OCI-LY7 (cell line): Measurements from ENCODE around the gene MRPL42. TPM values are rescaled to one million over a fixed set of nuclear protein-coding genes. Genes with fewer than 3 reads are reported as not detected.
A peak's percentile ranks its signal among the peaks of the same experiment; 100 is the strongest.

Experiments
- BruUV-seq: library from RNA; stranded (reverse); fragments of 400-500 nt; replicated peaks from 2 replicates; lab custom pipeline; 2021; lab: Mats Ljungman, UMichigan
- CTCF ChIA-PET: fragments of 300-600 bp; sonication (Branson Sonifier 250); formaldehyde crosslinking; loops from one replicate; lab custom pipeline; 2022; ENCODE audit warnings: antibody characterized with exemption; ENCODE audit not compliant: unreplicated experiment; lab: Charles Lee
- POLR2A ChIA-PET: fragments of 300-600 bp; sonication (Branson Sonifier 250); formaldehyde crosslinking; loops from one replicate; lab custom pipeline; 2022; ENCODE audit warnings: antibody characterized with exemption; lab: Charles Lee
- DNase-seq: peaks from one replicate; pipeline ENCODE4 v3.0.0-alpha.2; 2015; ENCODE audit warnings: low spot score
- H2AFZ ChIP-seq: fragments of 200-600 bp; sonication (generic), shearing (Covaris generic); 2 replicates; pipeline ENCODE4 v1.6.1; 2014; ENCODE audit warnings: mild to moderate bottlenecking, antibody characterized with exemption, low read length, moderate library complexity
- H3K27ac ChIP-seq: fragments of 200-600 bp; sonication (generic); 2 replicates; pipeline ENCODE4 v1.5.1; 2014; ENCODE audit warnings: mixed run types, low read depth, mild to moderate bottlenecking, moderate library complexity, low read length, inconsistent platforms; ENCODE audit not compliant: poor library complexity, severe bottlenecking
- H3K36me3 ChIP-seq: fragments of 200-600 bp; sonication (generic); 2 replicates; pipeline ENCODE4 v1.6.1; 2014; ENCODE audit warnings: mild to moderate bottlenecking, antibody characterized with exemption, low read length, moderate library complexity, mixed read lengths; ENCODE audit not compliant: insufficient read depth
- H3K4me1 ChIP-seq: fragments of 200-600 bp; sonication (generic); 2 replicates; pipeline ENCODE4 v1.5.1; 2014; ENCODE audit warnings: mild to moderate bottlenecking, low read length; ENCODE audit not compliant: insufficient read depth, poor library complexity, severe bottlenecking
- H3K4me2 ChIP-seq: fragments of 200-600 bp; sonication (generic); 2 replicates; pipeline ENCODE4 v1.6.1; 2014; ENCODE audit warnings: mild to moderate bottlenecking, low read length
- H3K4me3 ChIP-seq: fragments of 200-600 bp; sonication (generic); 2 replicates; pipeline ENCODE4 v1.5.1; 2014; ENCODE audit warnings: mild to moderate bottlenecking, low read depth, low read length; ENCODE audit not compliant: poor library complexity, severe bottlenecking
- H3K79me2 ChIP-seq: fragments of 200-600 bp; sonication (generic); 2 replicates; pipeline ENCODE4 v1.6.1; 2016; ENCODE audit warnings: low read depth, mild to moderate bottlenecking, low read length, moderate library complexity, mixed read lengths; ENCODE audit not compliant: insufficient read depth
- H3K9me2 ChIP-seq: fragments of 200-600 bp; sonication (generic); 2 replicates; pipeline ENCODE4 v1.6.1; 2016; ENCODE audit warnings: mild to moderate bottlenecking, low read length, mixed read lengths; ENCODE audit not compliant: insufficient read depth
- H3K9me3 ChIP-seq: fragments of 200-600 bp; sonication (generic); 2 replicates; pipeline ENCODE4 v1.6.1; 2014; ENCODE audit warnings: mild to moderate bottlenecking, mixed run types, low read length, mixed read lengths
- H4K20me1 ChIP-seq: fragments of 200-600 bp; sonication (generic); 2 replicates; pipeline ENCODE4 v1.6.1; 2014; ENCODE audit warnings: mild to moderate bottlenecking, antibody characterized with exemption, low read length, moderate library complexity, mixed read lengths; ENCODE audit not compliant: insufficient read depth
- CTCF ChIP-seq: fragments of 200-600 bp; sonication (generic); conservative IDR thresholded peaks from 2 replicates; pipeline ENCODE4 v1.5.1; 2014; ENCODE audit warnings: mild to moderate bottlenecking, antibody characterized with exemption, low read length, moderate library complexity, mixed read lengths
- EZH2phosphoT487 ChIP-seq: fragments of 200-600 bp; sonication (generic); IDR thresholded peaks from 2 replicates; pipeline ENCODE4 v1.6.1; 2018; ENCODE audit warnings: low read depth, borderline replicate concordance, mild to moderate bottlenecking, mixed run types, antibody characterized with exemption, low read length, moderate library complexity, mixed read lengths
- intact Hi-C: fragments of 100-400 bp; cut with micrococcal nuclease; formaldehyde crosslinking; loops from one replicate; pipeline ENCODE4 v1.10.0; 2022; ENCODE audit not compliant: unreplicated experiment
- total RNA-seq, 2 experiments: library from RNA; depleted of rRNA in 1 of 2; stranded (reverse); fragments of >200 nt in 1 of 2; shearing (Covaris generic) in 1 of 2; gene quantifications; 2 replicates each; pipeline ENCODE4 v1.2.3, GENCODE V29; 2014 to 2022

Gene MRPL42
- total RNA-seq, 2 experiments from 2014 or later, result 51.3 to 61.6 TPM

- H3K4me2 ChIP-seq, result no peak overlapping the region
- no peak overlapping the region for H2AFZ ChIP-seq
- CTCF ChIA-PET, result no interaction called here
- TF ChIP-seq CTCF (no peak), EZH2phosphoT487 (no peak)
- no TSS peak for BruUV-seq
- no peak for DNase-seq
- H3K27ac ChIP-seq, result no peak overlapping the region
- POLR2A ChIA-PET, result interaction anchor here (0.6 to 1.2 kb wide), 3 partner anchors 10 to 72 kb away, joined by 3 to 7 read pairs (median 3); no protein-coding TSS in a partner anchor
- H3K36me3 ChIP-seq, result no peaks in the 10 kb centered on the region
- no peaks in the 10 kb centered on the region for H3K79me2 ChIP-seq
- peaks cover 7% of the 10 kb centered on the region for H3K4me1 ChIP-seq
- intact Hi-C loops, result no loop called here
- H3K9me2 ChIP-seq, result no peaks in the 10 kb centered on the region
- no peaks in the 10 kb centered on the region for H4K20me1 ChIP-seq
- no peaks in the 10 kb centered on the region for H3K9me3 ChIP-seq
- H3K4me3 ChIP-seq, result no peak overlapping the region
These were observed 59.6 kb downstream of the MRPL42 start for GRCh38 chr12:93526786-93527428.

- intact Hi-C loops, result no loop called here
- Histone ChIP-seq H3K27ac (no peak overlapping the region), H3K36me3 (no peaks in the 10 kb centered on the region), H3K4me1 (peaks cover 7% of the 10 kb centered on the region), H3K9me2 (no peaks in the 10 kb centered on the region), H3K4me3 (no peak overlapping the region), H2AFZ (peak overlapping the region; percentile 12; the same call in 1 of the 2 replicates), H3K9me3 (no peaks in the 10 kb centered on the region), H3K79me2 (no peaks in the 10 kb centered on the region), H4K20me1 (no peaks in the 10 kb centered on the region), H3K4me2 (peak overlapping the region; percentile 24)
- POLR2A ChIA-PET, result interaction anchor here (0.6 kb wide), 2 partner anchors 29 to 592 kb away, joined by 3 read pairs; no protein-coding TSS in a partner anchor
- TF ChIP-seq CTCF, result no peak
- TF ChIP-seq EZH2phosphoT487, result no peak
- no TSS peak for BruUV-seq
- no peak for DNase-seq
- CTCF ChIA-PET, result no interaction called here
These were observed 63.0 kb downstream of the MRPL42 start for GRCh38 chr12:93530358-93530757.

GRCh38 chr12:93533310-93533709 lies 66.0 kb downstream of the MRPL42 start:
- Histone ChIP-seq H3K4me1 (peaks cover 30% of the 10 kb centered on the region), H2AFZ (0 out of 2 replicates have a peak overlapping the region, but pooled peaks have one; percentile 9), H3K4me3 (no peak overlapping the region), H3K27ac (no peak overlapping the region), H3K36me3 (no peaks in the 10 kb centered on the region), H3K79me2 (no peaks in the 10 kb centered on the region), H4K20me1 (no peaks in the 10 kb centered on the region), H3K9me2 (no peaks in the 10 kb centered on the region), H3K9me3 (no peaks in the 10 kb centered on the region), H3K4me2 (no peak overlapping the region)
- CTCF ChIA-PET, result no interaction called here
- POLR2A ChIA-PET, result interaction anchor here (0.7 to 1.0 kb wide), 3 partner anchors 12 to 573 kb away, joined by 3 to 5 read pairs (median 3); no protein-coding TSS in a partner anchor
- no peak for DNase-seq
- BruUV-seq, result no TSS peak
- intact Hi-C loops, result no loop called here
- TF ChIP-seq CTCF (no peak), EZH2phosphoT487 (no peak)
